Activated naive CD4-positive, alpha-beta T cell (primary cell): ENCODE measurements around the gene KLHL35.

Source experiments
- DNase-seq, 4 experiments: peaks; one replicate each; lab custom pipeline; 2025; lab: John Stamatoyannopoulos, UW

Gene KLHL35

DNA sequence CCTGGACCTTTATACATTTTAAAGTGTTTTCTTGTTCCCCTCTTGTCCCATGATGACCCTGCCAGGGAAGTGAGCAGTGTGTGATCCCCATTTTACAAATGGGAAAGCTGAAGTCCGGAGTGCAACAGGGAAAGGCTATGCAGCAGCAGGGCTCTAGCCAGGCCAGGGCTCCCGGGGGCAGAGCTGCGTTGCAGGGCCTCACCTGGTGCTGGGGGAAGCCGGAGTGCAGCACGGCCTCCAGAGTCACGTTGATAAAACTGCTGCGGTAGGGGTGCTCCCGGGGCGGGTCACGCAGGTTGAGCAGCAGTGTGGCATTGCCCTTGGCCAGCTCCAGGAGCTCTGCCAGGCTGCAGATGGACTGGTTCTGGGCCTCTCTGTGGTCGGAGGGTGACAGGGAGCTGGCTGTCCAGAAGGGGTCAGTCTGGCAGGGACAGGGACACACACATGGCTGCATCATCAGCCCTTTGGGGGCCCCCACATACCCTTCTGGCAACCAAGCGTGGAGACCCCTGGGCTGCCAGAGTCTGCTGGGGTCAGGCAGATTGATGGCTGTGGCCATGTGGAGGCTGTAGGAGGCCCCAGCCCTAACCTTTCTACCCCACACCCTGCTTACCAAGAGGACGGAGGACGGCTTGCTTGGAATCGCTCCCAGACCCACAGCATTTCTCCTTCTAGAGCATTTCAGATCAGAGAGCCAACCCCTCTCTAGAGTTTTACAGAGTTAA lies 9.3 kb upstream of the KLHL35 start:
- DNase-seq = no peak

DNA sequence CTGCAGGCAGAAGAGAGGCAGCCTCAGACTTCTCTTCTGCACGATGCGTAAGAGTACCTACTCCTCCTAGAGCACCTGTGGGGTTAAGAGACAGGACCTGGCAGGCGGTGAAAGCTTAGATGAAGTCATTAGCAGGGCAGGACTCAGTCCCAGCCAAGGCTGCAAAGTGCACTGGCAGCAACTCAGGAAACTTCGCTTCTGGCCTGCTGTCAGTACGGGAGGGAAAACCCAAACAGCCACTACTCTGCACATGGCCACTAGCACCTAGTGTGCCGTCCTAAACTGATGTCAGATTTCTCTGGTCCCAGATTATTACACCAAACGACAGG lies 8.8 kb upstream of the KLHL35 start:
- DNase-seq = no peak

DNA sequence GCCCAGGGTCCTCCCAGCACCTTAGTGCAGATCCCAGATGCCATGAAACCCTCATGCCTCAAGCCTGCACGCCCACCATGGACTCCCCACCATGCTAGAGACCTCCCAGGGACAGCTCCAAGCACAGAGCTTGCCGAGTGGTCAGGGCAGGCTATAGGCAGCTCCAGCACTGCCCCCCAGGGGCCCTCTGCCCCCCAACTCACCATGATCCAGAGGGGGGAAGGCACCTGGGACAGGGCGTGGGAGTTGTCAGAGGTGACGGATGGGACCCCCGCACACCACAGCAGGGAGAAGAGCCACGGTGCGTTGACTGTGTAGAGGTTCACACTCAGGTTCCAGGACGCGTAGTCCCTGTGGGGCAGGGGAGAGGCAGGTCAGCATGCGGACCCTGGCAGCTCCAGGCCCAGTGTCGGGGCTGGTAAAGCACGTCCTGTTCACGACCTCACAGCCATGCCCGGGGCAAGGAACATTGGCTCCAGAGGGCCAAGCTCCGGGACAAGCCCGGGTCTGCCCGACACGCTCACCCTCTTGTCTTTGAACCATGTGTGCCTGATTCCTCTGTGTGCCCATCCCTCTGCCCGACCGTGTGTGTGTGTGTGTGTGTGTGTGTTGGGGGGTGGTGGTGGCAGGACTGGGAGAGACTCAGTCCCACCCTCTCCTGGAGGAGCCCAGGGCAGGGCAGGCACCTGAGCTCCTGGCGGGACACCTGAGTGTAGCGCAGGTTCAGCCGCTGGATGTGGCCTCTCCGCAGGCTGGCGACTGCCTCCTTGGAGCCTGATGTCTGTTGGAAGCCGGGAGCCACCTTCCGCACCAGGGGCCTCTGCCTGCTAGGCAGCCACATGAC lies 8.2 kb upstream of the KLHL35 start:
- no peak for DNase-seq

DNA sequence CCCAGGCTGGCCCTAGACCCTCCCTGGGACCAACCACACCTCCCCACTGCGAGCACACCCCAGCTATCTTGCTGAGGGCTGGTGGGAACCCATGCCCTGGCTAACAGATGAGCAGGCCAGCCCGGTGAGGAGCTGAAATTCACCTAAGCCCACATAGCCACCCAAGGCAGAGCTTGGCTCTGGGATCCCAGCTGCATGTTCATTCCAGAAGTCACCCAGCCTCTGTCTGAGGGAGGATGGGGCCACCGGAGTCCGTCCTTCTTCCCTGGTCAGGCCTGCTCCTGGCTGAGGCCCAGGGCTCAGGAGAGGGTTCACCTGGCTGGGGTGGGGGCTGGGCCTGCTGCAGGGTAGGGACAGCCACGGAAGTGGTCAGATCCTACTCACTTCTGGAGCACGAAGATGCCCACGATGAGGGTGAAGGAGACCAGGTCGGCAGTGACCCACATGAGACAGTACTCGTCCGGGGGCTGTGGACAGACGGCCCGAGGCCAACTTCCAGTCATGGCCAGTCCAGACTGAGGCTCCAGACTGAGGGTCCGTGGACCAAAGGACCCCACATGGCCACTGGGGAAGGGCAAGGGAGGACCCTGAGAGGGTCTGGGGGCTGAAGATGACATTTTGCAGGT lies 6.6 kb upstream of the KLHL35 start:
- DNase-seq = no peak

- no peak for DNase-seq
These were observed 6.0 kb upstream of the KLHL35 start for GRCh38 chr11:75439026-75439425.

GRCh38 chr11:75437966-75438659 lies 5.1 kb upstream of the KLHL35 start:
- DNase-seq = no peak

DNA sequence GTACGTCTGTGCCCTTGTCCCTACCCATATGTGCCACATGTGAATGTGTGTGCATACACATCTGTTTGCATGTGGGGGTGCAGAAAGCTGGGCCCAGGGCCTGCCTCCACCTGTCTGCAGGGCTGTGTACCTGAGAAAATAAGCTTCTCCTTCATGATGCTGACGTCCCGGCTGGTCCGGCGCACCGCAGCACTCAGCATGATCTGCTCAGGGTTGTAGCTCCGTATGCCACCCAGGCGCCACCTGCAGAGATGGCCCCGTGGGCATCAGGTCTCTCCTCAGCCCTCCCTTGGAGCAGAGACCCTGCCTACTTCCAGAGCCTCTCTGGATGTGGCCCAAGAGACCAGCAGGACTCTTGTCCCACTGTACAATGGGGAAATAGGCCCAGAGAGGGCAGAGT lies 3.8 kb upstream of the KLHL35 start:
- no peak for DNase-seq

DNA sequence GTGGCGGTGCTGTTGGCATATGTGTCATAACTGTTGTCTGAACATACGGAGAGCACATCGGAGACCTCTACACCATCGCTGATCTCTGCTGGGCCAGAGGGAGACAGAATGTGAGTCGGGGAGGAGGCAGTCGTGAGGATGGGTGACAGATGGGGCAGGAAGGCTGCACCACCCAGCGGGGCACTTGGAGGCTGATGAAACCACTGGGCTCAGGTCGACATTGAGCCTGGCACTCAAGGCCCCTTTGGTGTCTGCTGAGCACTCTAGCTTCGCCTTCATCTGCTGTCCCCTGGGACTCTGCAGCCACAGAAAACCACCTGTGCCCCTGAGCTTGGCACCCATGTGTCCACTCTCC lies 2.5 kb upstream of the KLHL35 start:
- no peak for DNase-seq

GRCh38 chr11:75434886-75435570 lies 2.0 kb upstream of the KLHL35 start:
- no peak for DNase-seq

DNA sequence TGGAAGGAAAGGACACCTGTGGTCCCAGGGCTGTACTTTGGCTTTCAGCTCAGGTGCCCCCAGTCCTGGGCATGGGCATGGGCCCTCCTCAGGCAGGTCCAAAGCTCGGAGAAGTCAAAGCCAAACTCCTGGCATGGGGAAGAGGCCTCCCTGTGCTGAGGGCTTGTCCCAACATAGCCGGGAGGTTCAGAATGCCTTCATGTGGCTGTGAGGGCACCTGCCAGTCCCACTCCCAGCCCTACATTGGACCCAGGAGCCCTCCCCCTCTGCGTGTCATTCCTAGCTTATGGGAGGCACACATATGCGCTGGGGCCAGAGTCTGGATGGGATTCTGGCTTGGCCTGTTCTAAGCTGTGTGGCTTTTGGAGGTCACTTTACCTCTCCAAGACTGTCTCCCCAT lies 1.0 kb upstream of the KLHL35 start:
- DNase-seq = no peak

GRCh38 chr11:75433443-75433842 lies 440 bp upstream of the KLHL35 start:
- no peak for DNase-seq

- DNase-seq = no peak
These were observed 1.2 kb downstream of the KLHL35 start for GRCh38 chr11:75431533-75432525.

DNA sequence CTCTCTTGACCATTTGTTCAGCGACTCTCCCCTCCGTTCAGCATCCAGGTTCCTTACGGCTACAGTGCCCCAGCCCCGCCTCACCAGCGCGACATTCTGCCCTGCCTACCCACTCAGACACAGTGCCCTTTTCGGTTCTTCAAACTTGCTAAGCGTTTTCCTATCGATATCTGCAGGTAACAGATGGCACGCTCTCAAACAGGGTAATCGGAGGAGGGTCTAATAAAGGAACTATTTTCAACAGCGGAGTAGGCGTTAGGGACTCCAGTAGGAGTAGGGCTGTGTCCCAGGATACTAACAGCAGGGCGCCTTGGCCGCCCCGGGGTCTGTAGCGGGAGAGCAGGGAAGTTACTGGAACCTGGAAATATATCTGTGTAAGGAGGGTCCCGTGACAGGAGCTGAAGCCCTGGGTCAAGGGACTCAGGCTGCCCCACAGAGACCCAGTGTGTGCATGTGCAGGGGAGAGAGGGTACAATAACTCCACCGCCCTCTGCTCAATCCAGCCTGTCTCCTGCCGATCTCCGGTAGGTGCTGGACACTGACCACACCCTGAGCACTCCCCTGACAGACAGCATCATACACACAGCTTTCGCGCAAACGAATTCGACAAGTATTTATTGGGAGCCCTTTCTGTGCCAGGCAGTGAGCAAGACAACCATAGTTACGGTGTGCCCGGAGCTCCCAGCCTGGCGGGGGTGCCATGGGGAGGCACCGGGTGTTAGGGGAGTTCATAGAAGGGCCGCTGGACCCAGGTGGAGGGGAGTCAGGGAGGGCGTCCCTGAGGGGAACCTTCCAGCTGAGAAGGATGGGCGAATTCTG lies 2.1 kb downstream of the KLHL35 start:
- DNase-seq = no peak

- DNase-seq = peak in 2 of 4 experiments; percentile 19 to 54
These were observed 2.9 kb downstream of the KLHL35 start for GRCh38 chr11:75429902-75430713.

DNA sequence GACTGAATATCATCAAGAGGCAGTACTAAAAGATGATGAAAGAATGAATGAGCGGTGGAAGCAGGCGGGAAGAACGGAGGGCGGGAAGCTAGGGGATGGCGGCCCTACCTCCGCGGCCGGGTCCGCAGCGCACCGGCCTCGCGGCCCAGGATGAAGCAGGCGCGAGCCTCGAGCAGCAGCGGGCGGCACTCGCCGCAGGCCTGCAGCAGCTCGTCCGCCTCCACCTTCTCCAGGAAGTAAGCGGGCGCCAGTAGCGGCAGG lies 3.4 kb downstream of the KLHL35 start:
- DNase-seq = no peak

DNA sequence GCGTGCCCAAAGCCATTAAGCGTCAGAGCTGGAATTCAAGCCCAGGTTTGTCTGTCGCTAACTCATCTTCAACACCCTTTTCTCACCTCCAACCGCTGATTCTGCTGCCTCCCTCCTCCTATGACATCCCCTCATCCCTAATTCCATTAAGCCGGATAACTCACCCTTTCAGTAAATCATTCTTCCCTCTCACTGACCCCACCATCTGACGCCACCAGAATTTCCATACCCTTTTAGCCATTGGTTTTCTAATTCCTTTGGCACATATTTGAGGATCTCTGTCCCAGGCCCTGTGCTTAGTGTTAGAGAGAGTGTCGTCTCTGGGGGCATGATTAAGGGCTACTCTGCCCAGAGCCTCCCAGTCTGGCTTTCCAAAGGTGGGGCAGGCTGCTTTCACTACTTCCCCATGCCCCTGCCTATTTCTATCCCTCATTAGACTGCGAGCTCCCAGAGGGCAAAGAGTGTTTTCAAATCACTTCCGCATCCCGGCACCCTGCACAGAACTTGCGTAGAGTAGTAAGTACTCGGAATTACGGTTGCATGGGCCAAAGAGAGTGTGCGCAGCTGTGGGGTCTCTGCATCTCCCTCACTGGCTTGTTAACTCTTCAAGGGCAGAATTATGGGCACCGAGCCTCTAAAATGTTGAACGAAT lies 3.9 kb downstream of the KLHL35 start:
- DNase-seq = no peak

- peak in 3 of 4 experiments; percentile 18 to 30 (median 27) for DNase-seq
These were observed 4.7 kb downstream of the KLHL35 start for GRCh38 chr11:75428281-75428724.

DNA sequence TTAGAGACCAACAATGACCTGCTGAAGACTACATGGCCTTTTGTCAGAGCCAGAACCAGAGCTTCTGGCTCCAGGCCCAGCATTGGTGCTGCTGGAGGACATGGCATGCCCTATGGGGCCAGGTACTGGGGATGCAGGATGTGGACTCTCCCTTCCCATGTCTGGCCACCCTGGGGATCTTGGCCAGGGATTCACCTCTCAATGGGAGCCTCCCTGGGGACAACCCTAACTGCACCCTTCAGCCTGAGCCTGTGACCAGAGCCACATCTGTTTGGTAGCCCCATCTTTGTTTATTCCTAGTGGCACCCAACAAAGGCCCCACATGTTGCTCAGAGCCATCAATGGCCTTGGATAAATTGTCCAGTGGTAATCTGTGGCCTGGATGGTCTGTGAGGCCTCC lies 5.8 kb downstream of the KLHL35 start:
- no peak for DNase-seq

DNA sequence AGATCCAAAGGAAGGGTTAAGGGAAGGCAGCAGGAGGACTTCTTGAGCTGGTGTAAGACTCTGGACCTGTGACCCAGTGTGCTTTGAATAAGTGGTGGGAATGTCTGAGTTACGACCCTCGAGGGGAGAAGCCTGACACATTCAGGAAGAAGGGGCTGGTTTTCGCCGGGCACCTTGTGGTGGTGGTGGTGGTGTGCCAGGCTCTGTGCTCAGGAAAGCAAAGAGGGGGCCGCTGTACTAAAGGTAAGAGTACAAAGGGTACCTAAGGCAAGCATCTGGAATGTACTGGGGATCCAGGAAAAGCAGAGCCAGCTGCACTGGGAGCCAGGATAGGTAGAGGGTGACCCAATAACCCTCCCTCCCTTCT lies 6.3 kb downstream of the KLHL35 start:
- DNase-seq = no peak
